PFSK-1 (cell line): ENCODE measurements around the gene B3GNT2.

Experiments
- FOXP2 ChIP-seq: optimal IDR thresholded peaks from 2 replicates; pipeline ENCODE3; 2011; ENCODE audit warnings: borderline replicate concordance, control low read depth, inconsistent platforms; ENCODE audit not compliant: insufficient read depth; ENCODE audit errors: extremely low read length, extremely low read depth
- POLR2AphosphoS5 ChIP-seq: IDR thresholded peaks from 2 replicates; pipeline ENCODE4 v1.6.1; 2012; ENCODE audit warnings: low read depth, mild to moderate bottlenecking, control low read depth, low read length, moderate library complexity
- REST ChIP-seq, 2 experiments: IDR thresholded peaks; 2 replicates each; pipeline versions ENCODE4 v1.6.1 to v1.8.0; 2011 to 2012; ENCODE audit warnings: low read depth in 2 of 2, low read length in 2 of 2, control low read depth in 1 of 2, inconsistent platforms in 1 of 2, mild to moderate bottlenecking in 1 of 2, moderate library complexity in 1 of 2; ENCODE audit not compliant: insufficient read depth in 1 of 2
- SIN3A ChIP-seq: IDR thresholded peaks from 2 replicates; pipeline ENCODE4 v1.6.1; 2012; ENCODE audit warnings: mild to moderate bottlenecking, low read length, moderate library complexity, borderline replicate concordance; ENCODE audit not compliant: insufficient read depth
- TAF1 ChIP-seq: IDR thresholded peaks from 2 replicates; pipeline ENCODE4 v1.6.1; 2012; ENCODE audit warnings: low read length, control low read depth, borderline replicate concordance; ENCODE audit not compliant: insufficient read depth

Gene B3GNT2

GRCh38 chr2:62265106-62265505 lies 69.2 kb downstream of the B3GNT2 start:
- TF ChIP-seq TAF1 = no peak
- TF ChIP-seq SIN3A = no peak
- TF ChIP-seq FOXP2 = no peak
- TF ChIP-seq POLR2AphosphoS5 = no peak
- no peak for TF ChIP-seq REST (IDR thresholded peaks at IDR 0.05; ENCODE audit: insufficient read depth in 1 of 2, low read depth in 2 of 2, low read length in 2 of 2)

- TF ChIP-seq FOXP2 = no peak
- no peak for TF ChIP-seq REST (IDR thresholded peaks at IDR 0.05; ENCODE audit: insufficient read depth in 1 of 2, low read depth in 2 of 2, low read length in 2 of 2)
- TF ChIP-seq SIN3A = no peak
- TF ChIP-seq TAF1 = no peak
- TF ChIP-seq POLR2AphosphoS5 = no peak
Measured at GRCh38 chr2:62266433-62267038, 70.6 kb downstream of the B3GNT2 start.

GRCh38 chr2:62267696-62268095 lies 71.8 kb downstream of the B3GNT2 start:
- no peak for TF ChIP-seq TAF1
- no peak for TF ChIP-seq REST (IDR thresholded peaks at IDR 0.05; ENCODE audit: insufficient read depth in 1 of 2, low read depth in 2 of 2, low read length in 2 of 2)
- no peak for TF ChIP-seq SIN3A
- TF ChIP-seq POLR2AphosphoS5 = no peak
- TF ChIP-seq FOXP2 = no peak

GRCh38 chr2:62270728-62271127 lies 74.8 kb downstream of the B3GNT2 start:
- TF ChIP-seq FOXP2 = no peak
- TF ChIP-seq SIN3A = no peak
- TF ChIP-seq TAF1 = no peak
- no peak for TF ChIP-seq POLR2AphosphoS5
- no peak for TF ChIP-seq REST (IDR thresholded peaks at IDR 0.05; ENCODE audit: insufficient read depth in 1 of 2, low read depth in 2 of 2, low read length in 2 of 2)
